Stomach (tissue), 4 donors: ENCODE data around the gene PPP1R14B.

ENCODE experiments used
- POLR2A ChIP-seq, 4 donors: fragments of 450-650 bp; IDR thresholded peaks; one replicate each; pipeline ENCODE4 v1.6.1; 2016; ENCODE audit warnings: antibody characterized with exemption in 4 of 4, control low read depth in 2 of 4, mild to moderate bottlenecking in 1 of 4, moderate library complexity in 1 of 4
- POLR2AphosphoS5 ChIP-seq, 3 donors: sonication (generic); formaldehyde crosslinking; IDR thresholded peaks; one replicate each; pipeline ENCODE4 v1.6.1; 2016; ENCODE audit warnings: antibody characterized with exemption in 3 of 3
- TF ChIP-seq, protein P1 (sequence below), 7 experiments: fragments of 450-650 bp in 4 of 7; fragments of 200-600 bp in 3 of 7; sonication (generic) in 3 of 7; IDR thresholded peaks; one replicate each; pipeline ENCODE4 v1.5.1; 2016 to 2019; ENCODE audit warnings: antibody characterized with exemption in 7 of 7, control low read depth in 2 of 7, mild to moderate bottlenecking in 1 of 7

DNA sequence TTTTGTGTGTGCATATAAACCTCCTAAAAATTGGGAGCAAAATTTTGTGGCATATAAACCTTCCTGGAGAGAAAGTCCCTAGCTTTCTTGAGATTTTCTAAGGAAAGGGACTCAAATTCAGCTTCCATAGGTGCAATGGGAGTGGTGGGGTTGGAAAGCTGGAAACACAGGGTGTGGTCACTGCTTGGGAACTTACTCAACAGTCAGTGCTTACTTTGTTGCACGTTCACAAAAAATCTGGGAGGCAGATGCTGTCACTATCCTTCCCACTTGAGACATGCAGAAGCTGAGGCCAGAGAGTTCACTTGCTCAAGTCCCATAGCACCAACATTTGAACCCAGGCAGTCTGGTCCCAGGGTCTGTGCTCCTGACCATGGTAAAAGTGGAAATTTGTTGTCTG, 49.5 kb upstream of the PPP1R14B start:
- TF ChIP-seq, protein P1, sequence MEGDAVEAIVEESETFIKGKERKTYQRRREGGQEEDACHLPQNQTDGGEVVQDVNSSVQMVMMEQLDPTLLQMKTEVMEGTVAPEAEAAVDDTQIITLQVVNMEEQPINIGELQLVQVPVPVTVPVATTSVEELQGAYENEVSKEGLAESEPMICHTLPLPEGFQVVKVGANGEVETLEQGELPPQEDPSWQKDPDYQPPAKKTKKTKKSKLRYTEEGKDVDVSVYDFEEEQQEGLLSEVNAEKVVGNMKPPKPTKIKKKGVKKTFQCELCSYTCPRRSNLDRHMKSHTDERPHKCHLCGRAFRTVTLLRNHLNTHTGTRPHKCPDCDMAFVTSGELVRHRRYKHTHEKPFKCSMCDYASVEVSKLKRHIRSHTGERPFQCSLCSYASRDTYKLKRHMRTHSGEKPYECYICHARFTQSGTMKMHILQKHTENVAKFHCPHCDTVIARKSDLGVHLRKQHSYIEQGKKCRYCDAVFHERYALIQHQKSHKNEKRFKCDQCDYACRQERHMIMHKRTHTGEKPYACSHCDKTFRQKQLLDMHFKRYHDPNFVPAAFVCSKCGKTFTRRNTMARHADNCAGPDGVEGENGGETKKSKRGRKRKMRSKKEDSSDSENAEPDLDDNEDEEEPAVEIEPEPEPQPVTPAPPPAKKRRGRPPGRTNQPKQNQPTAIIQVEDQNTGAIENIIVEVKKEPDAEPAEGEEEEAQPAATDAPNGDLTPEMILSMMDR (IDR thresholded peaks at IDR 0.05), result no peak
- TF ChIP-seq POLR2A (IDR thresholded peaks at IDR 0.05) (no peak), POLR2AphosphoS5 (IDR thresholded peaks at IDR 0.05) (no peak)
